CD4-positive, alpha-beta T cell treated with Interleukin-4 for 4 hours (primary cell): ENCODE measurements around the gene GNAZ.
"Not testable (repeated sequence)": the region's sequence is repeated elsewhere in the genome, so short reads cannot be mapped to it uniquely, and the experiment has no call there.

Experiments used
- DNase-seq: peaks from one replicate; pipeline ENCODE4 v3.0.0-alpha.2; 2020

GNAZ gene

DNA sequence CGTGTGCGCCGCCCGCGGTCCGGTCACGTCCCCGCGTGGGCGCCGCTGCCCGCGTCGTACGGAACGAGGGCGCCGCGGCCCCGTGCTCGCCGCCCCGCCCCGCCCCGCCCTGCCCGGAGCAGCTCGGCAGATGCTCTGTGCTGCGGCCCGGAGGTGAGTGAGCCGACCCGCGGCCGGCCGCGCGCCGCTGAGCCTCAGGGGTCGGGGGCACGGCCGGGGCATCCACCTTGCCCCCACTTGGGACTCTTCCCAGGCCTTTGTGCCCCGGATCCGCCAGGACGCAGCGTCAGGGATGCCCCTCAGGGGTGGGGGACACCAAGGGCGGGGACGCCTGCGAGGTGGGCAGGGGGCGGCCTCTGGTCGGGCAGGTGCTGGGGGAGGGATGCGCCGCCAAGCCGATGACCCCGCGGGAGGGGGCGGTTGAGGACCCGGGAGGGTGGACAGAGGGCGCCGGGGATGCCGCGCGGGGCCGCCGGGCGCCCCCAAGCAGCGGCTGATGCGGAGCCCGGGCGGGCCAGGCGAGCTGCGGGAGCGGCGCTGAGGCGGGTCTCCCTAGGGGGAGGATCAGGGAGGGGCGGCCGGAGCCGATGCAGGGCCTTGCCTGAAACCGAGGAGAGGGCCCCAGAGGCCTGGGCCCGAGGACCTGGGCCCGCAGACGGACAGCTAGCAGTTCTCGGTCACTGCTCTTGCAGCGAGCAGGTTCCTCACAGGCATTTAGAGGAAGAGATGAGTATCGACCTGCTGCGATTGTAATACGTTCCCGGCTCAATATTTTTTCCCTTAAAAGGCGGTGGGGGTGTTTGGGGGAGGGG, at the start of gene GNAZ:
TSS of gene GNAZ (plus strand) at position 102 of the 812 bp plus-strand sequence. CDS start 25,177 bp downstream, outside the sequence.
- DNase-seq, result peak; percentile 3

DNA sequence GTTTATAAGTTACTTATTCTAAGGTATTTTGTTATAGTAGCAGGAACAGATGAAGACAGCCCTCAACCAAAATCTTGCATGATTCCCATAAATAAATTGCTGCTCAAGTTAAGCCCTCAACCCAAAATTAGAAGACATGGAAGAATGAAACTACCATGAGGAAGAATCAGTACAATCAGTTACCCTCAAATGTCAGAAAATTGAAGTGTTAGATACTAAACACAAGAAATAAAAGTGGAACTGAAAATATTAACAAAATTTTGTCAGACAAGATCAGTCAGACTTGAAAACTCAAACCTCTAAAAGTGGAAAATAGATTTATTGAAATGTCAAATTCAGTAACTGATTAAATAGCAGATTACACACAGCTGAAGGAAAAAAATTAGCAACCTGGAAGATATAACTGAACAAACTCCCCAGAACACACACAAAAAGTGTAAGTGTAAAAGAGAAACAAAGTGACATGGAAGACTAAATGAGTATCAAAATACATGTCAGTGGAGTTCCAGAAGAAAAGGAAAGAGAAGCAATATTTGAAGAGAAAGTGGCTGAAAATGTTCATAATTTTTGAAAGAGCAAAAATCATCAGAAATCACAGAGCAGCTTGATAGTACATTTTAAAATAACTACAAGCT, 49.5 kb upstream of the GNAZ start:
- DNase-seq, result no peak

DNA sequence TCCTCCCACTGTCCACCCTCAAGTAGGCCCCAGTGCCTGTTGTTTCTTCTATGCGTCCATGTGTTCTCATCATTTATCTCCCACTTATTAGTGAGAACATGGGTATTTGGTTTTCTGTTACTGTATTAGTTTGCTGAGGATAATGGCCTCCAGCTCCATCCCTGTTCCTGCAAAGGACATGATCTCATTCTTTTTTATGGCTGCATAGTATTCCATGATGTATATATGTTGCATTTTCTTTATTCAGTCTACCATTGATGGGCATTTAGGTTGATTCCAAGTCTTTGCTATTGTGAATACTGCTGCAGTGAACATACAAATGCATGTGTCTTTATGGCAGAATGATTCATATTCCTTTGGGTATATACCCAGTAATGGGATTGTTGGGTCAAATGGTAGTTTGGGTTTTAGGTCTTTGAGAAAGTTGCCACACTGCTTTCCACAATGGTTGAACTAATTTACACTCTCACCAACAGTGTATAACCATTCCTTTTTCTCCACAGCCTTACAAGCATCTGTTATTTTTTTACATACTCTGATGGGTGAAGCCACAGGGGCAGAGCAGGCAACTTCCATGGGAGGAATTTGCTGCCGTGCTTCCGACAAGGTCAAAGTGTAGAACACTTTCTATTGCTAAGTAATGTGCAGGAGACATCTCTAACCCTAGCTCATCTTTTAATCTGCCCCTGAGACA, 48.5 kb upstream of the GNAZ start:
- DNase-seq, result not testable (repeated sequence)

GRCh38 chr22:23023294-23023693, 47.0 kb upstream of the GNAZ start:
- DNase-seq, result no peak

DNA sequence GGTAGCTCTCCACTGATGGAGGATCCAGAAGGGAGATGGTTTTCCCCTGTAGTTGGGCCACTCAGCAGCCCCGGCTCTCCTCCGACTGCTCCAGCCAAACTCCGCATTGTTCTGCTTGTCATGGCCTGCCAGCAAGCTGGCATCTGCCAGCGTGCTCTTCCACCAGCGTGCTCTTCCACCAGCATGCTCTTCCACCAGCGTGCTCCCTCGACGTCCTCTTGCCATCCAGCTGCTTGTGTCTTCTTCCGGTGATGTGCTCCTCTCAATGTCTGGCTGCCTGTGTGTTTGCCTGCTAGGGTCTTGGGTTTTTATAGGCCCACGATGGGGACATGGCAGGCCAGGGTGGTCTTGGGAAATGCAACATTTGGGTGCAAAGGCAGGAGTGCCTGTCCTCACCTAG, 43.5 kb upstream of the GNAZ start:
- no peak for DNase-seq

- DNase-seq, result not testable (repeated sequence)
Observed at GRCh38 chr22:23027849-23028248, 42.5 kb upstream of the GNAZ start.

- DNase-seq, result no peak
Observed at GRCh38 chr22:23029521-23030228, 40.6 kb upstream of the GNAZ start.

DNA sequence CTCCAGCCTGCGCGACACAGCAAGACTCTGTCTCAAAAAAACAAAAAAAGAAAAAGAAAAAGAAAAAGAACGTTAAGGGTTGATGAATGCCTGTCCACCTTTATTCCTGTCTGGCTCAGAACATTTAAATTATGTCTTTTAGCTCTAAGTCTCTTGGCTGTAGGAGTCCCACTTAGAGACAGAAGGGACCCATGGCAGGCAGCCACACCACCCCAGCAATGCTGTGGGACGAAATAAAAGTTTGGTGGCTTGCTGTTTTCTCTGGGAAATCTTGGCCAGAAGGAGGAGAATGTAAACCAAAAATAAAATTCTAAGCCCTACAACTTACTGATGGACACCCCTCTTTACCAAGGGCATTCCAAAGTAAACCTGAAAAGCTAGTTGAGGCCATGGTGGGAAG, 38.9 kb upstream of the GNAZ start:
- no peak for DNase-seq

- DNase-seq, result no peak
Observed at GRCh38 chr22:23031786-23032185, 38.5 kb upstream of the GNAZ start.

DNA sequence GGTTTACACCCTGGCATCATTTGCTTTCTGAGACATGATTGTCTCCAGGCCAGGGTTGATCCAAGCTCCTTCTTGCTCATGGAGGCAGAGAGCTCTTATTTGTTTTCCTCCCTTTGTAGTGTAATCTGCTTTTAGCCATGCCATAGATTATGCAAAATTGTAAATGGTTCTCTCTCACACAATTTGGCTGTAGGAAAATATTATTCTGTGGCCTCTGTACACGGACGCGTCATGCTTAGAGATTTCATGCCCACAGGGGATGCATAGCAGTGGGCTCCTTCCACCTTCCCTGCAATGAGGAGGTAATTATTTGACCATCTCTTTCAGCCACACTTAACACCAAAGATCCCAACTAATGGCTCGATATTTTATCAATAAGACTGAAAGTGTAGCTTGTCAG, 37.7 kb upstream of the GNAZ start:
- DNase-seq, result no peak

- no peak for DNase-seq
Observed at GRCh38 chr22:23033116-23033905, 37.0 kb upstream of the GNAZ start.

DNA sequence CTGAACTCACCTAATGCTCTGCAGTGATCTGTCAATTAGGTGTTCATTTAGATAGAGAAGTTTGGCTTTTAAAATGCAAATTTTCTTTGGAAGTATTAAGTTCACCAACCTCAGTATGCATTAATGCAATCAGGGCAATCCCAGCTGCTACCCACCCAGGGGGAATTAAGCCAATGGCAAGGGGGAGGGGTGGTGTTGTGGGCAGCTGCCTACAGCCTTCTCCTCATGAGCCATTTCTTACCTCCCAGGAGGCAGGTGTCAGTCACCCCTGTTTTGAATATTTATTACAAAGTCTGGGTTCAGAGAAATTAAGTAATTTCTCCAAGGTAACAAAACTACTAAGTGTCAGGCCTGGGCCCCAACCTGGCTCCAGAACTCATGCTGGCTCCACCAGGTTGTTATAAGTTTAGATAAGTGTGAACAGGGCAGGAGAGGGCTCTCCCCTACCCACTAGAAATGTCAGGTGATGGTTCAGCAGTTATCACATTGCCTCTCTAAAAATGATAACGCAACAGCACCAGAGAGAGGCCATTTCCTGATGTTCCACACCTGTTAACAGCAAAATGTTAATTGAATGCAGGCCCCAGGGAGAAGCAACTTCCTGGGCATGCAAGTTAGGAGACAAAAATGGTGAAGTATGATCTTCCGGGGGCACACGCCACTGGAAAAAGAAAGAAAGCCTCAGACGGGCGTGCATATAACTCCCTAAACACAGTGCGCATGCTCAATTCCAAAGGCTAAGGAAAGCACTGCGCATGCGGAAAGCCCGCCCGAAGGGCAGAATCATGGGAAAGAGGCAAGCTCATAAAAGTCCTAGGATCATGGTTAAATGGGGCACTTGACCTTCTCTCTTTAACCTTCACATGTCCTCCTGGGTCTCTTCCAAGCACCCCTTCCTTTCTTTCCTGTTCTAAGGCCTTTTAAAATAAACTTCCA, 35.4 kb upstream of the GNAZ start:
- DNase-seq, result no peak

DNA sequence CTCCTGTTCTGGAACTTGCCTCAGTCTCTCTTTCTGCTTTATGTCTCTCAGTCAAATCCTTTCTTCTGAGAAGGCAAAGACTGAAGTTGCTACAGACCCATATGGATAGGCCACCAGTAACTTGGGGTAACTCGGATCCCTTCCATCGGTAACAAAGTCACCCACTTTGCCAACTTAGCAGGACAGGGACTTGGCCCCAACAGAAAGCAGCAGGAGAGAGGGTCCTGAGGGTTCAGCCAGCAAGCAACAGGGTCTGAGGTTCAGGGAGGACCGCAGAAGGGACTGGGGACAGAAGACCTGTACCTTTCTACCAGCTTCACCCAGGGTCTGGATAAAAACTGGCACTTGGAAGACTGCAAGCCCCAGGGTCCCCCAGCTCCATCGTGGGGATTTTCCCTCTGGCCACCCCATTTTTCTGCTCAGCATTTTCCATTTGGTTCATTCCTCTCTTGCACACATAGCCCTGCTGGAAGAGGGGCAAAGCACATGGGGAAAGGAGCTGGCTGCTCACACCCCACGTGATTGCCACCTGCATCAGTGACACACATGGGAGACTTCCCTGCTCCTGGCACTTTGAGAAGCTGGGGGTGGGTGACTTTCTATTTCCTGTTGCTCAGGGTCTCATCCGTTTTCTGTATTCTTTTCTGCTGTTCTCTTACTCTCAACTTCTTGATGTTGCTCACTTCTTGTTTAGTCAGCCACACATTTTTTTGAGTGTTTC, 34.6 kb upstream of the GNAZ start:
- DNase-seq, result no peak

- no peak for DNase-seq
Observed at GRCh38 chr22:23036684-23037428, 33.5 kb upstream of the GNAZ start.

DNA sequence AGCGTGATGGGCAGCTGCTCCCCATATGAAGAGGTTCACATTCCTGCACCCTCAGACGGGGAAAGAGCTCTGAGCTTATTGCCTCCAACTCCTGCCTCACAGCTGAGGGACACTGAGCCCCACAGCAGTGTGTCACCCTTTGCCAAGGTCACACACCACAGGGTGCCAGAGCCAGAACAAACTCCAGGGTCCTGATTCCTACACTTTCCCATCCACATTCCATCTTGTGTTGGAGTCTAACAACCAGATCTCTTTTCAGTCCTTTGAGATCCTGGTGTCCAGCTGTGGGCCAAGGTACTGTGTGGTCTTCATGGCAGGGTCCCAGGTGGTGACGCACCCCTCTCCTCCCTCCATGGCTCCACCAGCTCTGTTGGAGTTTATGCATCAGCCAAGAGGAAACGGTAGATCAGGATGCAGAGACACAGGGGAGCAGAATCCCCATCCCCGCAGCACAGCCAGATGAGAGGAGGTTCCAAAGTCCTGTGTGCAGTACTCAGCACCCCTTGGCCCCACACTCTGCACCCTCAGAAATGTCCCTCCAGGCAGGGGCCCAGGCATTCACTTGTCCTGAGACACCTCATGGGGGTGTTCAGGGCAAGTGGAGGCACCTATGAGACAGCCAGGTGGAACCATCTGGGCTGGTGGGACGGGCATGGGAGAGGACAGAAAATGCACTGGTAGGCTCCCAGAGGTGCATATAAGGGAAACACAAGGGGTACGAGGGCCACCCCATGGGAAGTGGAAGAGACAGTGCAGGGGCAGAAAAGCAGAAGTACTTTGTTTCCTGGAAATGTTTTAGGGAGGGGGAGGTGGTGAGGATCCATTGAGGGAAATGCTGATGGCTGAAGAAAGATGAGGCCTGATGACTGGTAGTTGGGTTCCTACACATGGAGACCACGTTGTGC, 32.6 kb upstream of the GNAZ start:
- DNase-seq, result no peak

DNA sequence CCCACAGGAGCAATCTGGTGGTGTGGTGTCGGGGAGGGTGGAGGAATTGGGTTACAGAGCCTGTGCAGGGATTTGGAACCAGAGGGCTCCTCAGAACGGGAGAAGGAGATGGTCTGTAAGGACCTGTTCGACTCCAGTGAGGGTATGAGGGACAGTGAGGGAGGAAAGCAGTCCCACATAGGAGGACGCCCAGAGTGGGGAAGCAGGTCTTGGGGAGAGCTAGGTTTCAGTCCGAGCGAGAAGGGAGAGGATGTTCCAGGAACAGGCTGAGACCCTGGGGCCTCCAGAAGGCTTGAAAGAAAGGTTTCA, 32.0 kb upstream of the GNAZ start:
- DNase-seq, result no peak

GRCh38 chr22:23038902-23039301, 31.4 kb upstream of the GNAZ start:
- DNase-seq, result no peak

- DNase-seq, result no peak
Observed at GRCh38 chr22:23042179-23042578, 28.1 kb upstream of the GNAZ start.

DNA sequence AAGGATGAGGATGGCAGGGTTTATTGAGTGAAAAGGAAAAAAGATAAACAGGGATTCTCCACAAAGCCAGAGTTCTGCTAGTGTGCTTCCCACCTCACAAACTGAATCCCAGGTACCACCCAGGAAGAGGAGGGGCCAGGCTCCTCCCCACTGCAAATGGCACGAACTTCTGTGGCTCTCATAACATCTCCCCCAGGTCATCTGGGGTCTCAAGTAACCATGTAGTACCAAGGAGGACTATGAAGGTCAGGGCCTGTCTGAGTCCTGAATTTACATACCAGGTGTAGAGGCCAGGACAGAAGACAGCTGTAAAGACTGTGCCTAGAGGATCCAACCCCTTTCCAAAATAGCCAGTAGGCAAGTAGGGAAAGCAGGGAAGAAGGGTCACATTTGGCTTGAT, 25.7 kb upstream of the GNAZ start:
- DNase-seq, result no peak
